K562 (cell line): Measurements from ENCODE around the gene TLX2. TPM values are rescaled to one million over a fixed set of nuclear protein-coding genes. Genes with fewer than 3 reads are reported as not detected.

Experiments used
- CHD1 ChIP-seq: fragments of 200-600 bp; sonication (generic); IDR thresholded peaks from one replicate; pipeline ENCODE4 v1.6.1; 2012; ENCODE audit warnings: mild to moderate bottlenecking, moderate library complexity, low read length, inconsistent platforms
- DACH1 ChIP-seq: fragments of 450-650 bp; IDR thresholded peaks from 2 replicates; pipeline ENCODE4 v1.6.1; 2018; ENCODE audit not compliant: partially characterized antibody
- FOXK1 ChIP-seq: sonication (generic); formaldehyde crosslinking; IDR thresholded peaks from 2 replicates; pipeline ENCODE4 v1.8.0; 2022; ENCODE audit warnings: missing genetic modification reagents, mild to moderate bottlenecking, borderline replicate concordance
- ILF3 ChIP-seq: fragments of 450-650 bp; IDR thresholded peaks from 2 replicates; pipeline ENCODE4 v1.6.1; 2018; ENCODE audit warnings: antibody characterized with exemption, mild to moderate bottlenecking, moderate library complexity, borderline replicate concordance
- L3MBTL2 ChIP-seq: fragments of 450-650 bp; IDR thresholded peaks from 2 replicates; pipeline ENCODE4 v1.6.1; 2016; ENCODE audit warnings: mild to moderate bottlenecking, moderate library complexity
- PHF20 ChIP-seq: fragments of 450-650 bp; IDR thresholded peaks from 2 replicates; pipeline ENCODE4 v1.6.1; 2018; ENCODE audit not compliant: partially characterized antibody
- SIN3A ChIP-seq, 2 experiments: fragments of 150-350 bp in 1 of 2; IDR thresholded peaks; 2 replicates each; pipeline ENCODE4 v1.6.1; 2011 to 2016; ENCODE audit warnings: borderline replicate concordance in 2 of 2, low read depth in 2 of 2, low read length in 2 of 2, mild to moderate bottlenecking in 2 of 2, moderate library complexity in 2 of 2; ENCODE audit not compliant: control insufficient read depth in 1 of 2
- SMARCC2 ChIP-seq: fragments of 450-650 bp; IDR thresholded peaks from 2 replicates; pipeline ENCODE4 v1.6.1; 2017; ENCODE audit warnings: antibody characterized with exemption, moderate library complexity, mild to moderate bottlenecking, low read depth
- ZBTB2 ChIP-seq: fragments of 450-650 bp; IDR thresholded peaks from 2 replicates; pipeline ENCODE4 v1.6.1; 2016; ENCODE audit warnings: antibody characterized with exemption
- ZBTB34 ChIP-seq: fragments of 250-450 bp; sonication (Bioruptor Pico); IDR thresholded peaks from 2 replicates; pipeline ENCODE4 v1.8.0; 2021; ENCODE audit warnings: mild to moderate bottlenecking, moderate library complexity
- ZFP1 ChIP-seq: fragments of 450-650 bp; formaldehyde crosslinking; IDR thresholded peaks from 2 replicates; pipeline ENCODE4 v1.4.0; 2020; ENCODE audit warnings: mild to moderate bottlenecking, mixed read lengths
- ZNF121 ChIP-seq: sonication (generic); formaldehyde crosslinking; conservative IDR thresholded peaks from 2 replicates; pipeline ENCODE4 v1.8.0; 2022; ENCODE audit warnings: missing genetic modification reagents
- ZNF311 ChIP-seq: fragments of 250-450 bp; sonication (Bioruptor Pico); IDR thresholded peaks from 2 replicates; pipeline ENCODE4 v1.4.0; 2020; ENCODE audit warnings: mild to moderate bottlenecking, moderate library complexity
- ZNF398 ChIP-seq: fragments of 250-450 bp; sonication (Bioruptor Pico); IDR thresholded peaks from 2 replicates; pipeline ENCODE4 v1.8.0; 2021; ENCODE audit warnings: moderate library complexity, mild to moderate bottlenecking, inconsistent platforms
- polyA plus RNA-seq, 8 experiments: library from polyadenylated mRNA; depleted of rRNA in 4 of 8; stranded (reverse) in 5 of 8; unstranded in 3 of 8; fragments of >200 nt; fragmentation: Nextera tagmentation in 2 of 8; fragmentation: Illumina TruSeq in 1 of 8; extraction: Ambion mirVana in 2 of 8; extraction: Trizol in 1 of 8; gene quantifications; 2 replicates each; pipeline versions ENCODE4 v1.2.1 to v1.2.3, GENCODE V29; 2011 to 2014; ENCODE audit warnings: inconsistent platforms in 1 of 8, missing spikeins in 1 of 8
- total RNA-seq, 7 experiments: library from RNA; depleted of rRNA in 6 of 7; stranded (reverse); fragments of >200 nt in 6 of 7; fragmentation: Illumina TruSeq in 2 of 7; extraction: Trizol in 2 of 7; gene quantifications; 2 replicates each; pipeline versions ENCODE4 v1.2.1 to v1.2.3, GENCODE V29; 2011 to 2021; ENCODE audit warnings: low replicate concordance in 1 of 7
- TF ChIP-seq, protein P1 (sequence below): sonication (generic); formaldehyde crosslinking; IDR thresholded peaks from 2 replicates; pipeline ENCODE4 v1.8.0; 2022; ENCODE audit warnings: mild to moderate bottlenecking, missing genetic modification reagents
- TF ChIP-seq, protein P2 (sequence below), 2 experiments: fragments of 450-650 bp; IDR thresholded peaks; 2 replicates each; pipeline ENCODE4 v1.6.1; 2018; ENCODE audit warnings: mild to moderate bottlenecking in 2 of 2, low read depth in 1 of 2; ENCODE audit not compliant: partially characterized antibody in 2 of 2

Gene TLX2
- total and polyA plus RNA-seq, 9 of the 15 experiments (the other 6 are each of a cell fraction or from before 2014, with no cell fraction given), result not detected

GRCh38 chr2:74507145-74507925, 6.9 kb upstream of the TLX2 start, which contains the start of gene PCGF1 (continued):
- TF ChIP-seq ZBTB2 (peak; percentile 99), ZNF121 (CRISPR knock-in tag) (no peak), SIN3A (IDR thresholded peaks at IDR 0.05; ENCODE audit: borderline replicate concordance in 2 of 2, control insufficient read depth in 1 of 2, low read depth in 2 of 2, low read length in 2 of 2) (peak in 1 of 2 experiments; percentile 77; a peak in 2 of 4 replicates), PHF20 (peak; percentile 72), SMARCC2 (no peak), ILF3 (no peak), CHD1 (no peak), ZNF311 (CRISPR knock-in tag) (no peak), DACH1 (no peak), ZFP1 (CRISPR knock-in tag) (no peak), ZBTB34 (CRISPR knock-in tag) (no peak), L3MBTL2 (no peak; the same call in none of the 2 replicates), FOXK1 (CRISPR knock-in tag) (no peak), ZNF398 (CRISPR knock-in tag) (no peak)
- TF ChIP-seq, protein P1, sequence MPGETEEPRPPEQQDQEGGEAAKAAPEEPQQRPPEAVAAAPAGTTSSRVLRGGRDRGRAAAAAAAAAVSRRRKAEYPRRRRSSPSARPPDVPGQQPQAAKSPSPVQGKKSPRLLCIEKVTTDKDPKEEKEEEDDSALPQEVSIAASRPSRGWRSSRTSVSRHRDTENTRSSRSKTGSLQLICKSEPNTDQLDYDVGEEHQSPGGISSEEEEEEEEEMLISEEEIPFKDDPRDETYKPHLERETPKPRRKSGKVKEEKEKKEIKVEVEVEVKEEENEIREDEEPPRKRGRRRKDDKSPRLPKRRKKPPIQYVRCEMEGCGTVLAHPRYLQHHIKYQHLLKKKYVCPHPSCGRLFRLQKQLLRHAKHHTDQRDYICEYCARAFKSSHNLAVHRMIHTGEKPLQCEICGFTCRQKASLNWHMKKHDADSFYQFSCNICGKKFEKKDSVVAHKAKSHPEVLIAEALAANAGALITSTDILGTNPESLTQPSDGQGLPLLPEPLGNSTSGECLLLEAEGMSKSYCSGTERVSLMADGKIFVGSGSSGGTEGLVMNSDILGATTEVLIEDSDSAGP (CRISPR knock-in tag), result no peak
- TF ChIP-seq, protein P2, sequence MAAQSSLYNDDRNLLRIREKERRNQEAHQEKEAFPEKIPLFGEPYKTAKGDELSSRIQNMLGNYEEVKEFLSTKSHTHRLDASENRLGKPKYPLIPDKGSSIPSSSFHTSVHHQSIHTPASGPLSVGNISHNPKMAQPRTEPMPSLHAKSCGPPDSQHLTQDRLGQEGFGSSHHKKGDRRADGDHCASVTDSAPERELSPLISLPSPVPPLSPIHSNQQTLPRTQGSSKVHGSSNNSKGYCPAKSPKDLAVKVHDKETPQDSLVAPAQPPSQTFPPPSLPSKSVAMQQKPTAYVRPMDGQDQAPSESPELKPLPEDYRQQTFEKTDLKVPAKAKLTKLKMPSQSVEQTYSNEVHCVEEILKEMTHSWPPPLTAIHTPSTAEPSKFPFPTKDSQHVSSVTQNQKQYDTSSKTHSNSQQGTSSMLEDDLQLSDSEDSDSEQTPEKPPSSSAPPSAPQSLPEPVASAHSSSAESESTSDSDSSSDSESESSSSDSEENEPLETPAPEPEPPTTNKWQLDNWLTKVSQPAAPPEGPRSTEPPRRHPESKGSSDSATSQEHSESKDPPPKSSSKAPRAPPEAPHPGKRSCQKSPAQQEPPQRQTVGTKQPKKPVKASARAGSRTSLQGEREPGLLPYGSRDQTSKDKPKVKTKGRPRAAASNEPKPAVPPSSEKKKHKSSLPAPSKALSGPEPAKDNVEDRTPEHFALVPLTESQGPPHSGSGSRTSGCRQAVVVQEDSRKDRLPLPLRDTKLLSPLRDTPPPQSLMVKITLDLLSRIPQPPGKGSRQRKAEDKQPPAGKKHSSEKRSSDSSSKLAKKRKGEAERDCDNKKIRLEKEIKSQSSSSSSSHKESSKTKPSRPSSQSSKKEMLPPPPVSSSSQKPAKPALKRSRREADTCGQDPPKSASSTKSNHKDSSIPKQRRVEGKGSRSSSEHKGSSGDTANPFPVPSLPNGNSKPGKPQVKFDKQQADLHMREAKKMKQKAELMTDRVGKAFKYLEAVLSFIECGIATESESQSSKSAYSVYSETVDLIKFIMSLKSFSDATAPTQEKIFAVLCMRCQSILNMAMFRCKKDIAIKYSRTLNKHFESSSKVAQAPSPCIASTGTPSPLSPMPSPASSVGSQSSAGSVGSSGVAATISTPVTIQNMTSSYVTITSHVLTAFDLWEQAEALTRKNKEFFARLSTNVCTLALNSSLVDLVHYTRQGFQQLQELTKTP (IDR thresholded peaks at IDR 0.05; ENCODE audit: low read depth in 1 of 2, partially characterized antibody in 2 of 2), result no peak
